Heart left ventricle (tissue), 16 donors: ENCODE measurements around the gene APC2. TPM values are rescaled to one million over a fixed set of nuclear protein-coding genes. Genes with fewer than 3 reads are reported as not detected.
A peak's percentile ranks its signal among the peaks of the same experiment; 100 is the strongest.

Source experiments
- ATAC-seq, 4 donors: fragments of 200-7000 bp; cut with Tn5 transposase; one replicate each; pipeline ENCODE4 v1.9.1; 2020 to 2022; ENCODE audit warnings: moderate library complexity in 4 of 4, mild to moderate bottlenecking in 3 of 4, moderate number of reproducible peaks in 1 of 4
- DNase-seq, 5 donors: peaks; one replicate each; pipeline ENCODE4 v3.0.0-alpha.2; 2020
- H3K27ac ChIP-seq, 12 donors: fragments of 200-600 bp; sonication (generic) in 4 of 12; one replicate each; pipeline versions ENCODE4 v1.5.0 to v1.8.0; 2016 to 2022; ENCODE audit warnings: mild to moderate bottlenecking in 2 of 12
- H3K27me3 ChIP-seq, 9 donors: fragments of 200-600 bp; sonication (generic) in 2 of 9; one replicate each; pipeline versions ENCODE4 v1.5.1 to v1.8.0; 2016 to 2022; ENCODE audit warnings: mild to moderate bottlenecking in 3 of 9
- H3K36me3 ChIP-seq, 9 donors: fragments of 200-600 bp; sonication (generic) in 2 of 9; one replicate each; pipeline versions ENCODE4 v1.5.0 to v1.8.0; 2018 to 2022; ENCODE audit warnings: mild to moderate bottlenecking in 2 of 9
- H3K4me1 ChIP-seq, 12 donors: fragments of 200-600 bp; sonication (generic) in 4 of 12; one replicate each; pipeline versions ENCODE4 v1.5.0 to v1.8.0; 2016 to 2022; ENCODE audit warnings: mild to moderate bottlenecking in 3 of 12
- H3K4me3 ChIP-seq, 12 donors: fragments of 200-600 bp; sonication (generic) in 4 of 12; one replicate each; pipeline versions ENCODE4 v1.5.0 to v1.8.0; 2017 to 2022; ENCODE audit warnings: mild to moderate bottlenecking in 9 of 12, moderate library complexity in 4 of 12
- H3K9me3 ChIP-seq, 12 donors: fragments of 200-600 bp; sonication (generic) in 4 of 12; one replicate each; pipeline versions ENCODE4 v1.5.0 to v1.8.0; 2016 to 2022; ENCODE audit warnings: mild to moderate bottlenecking in 1 of 12
- CTCF ChIP-seq, 12 donors: fragments of 200-600 bp; sonication (generic) in 4 of 12; IDR thresholded peaks; one replicate each; pipeline versions ENCODE4 v1.5.0 to v1.8.0; 2018 to 2022; ENCODE audit warnings: antibody characterized with exemption in 12 of 12, mild to moderate bottlenecking in 5 of 12
- POLR2A ChIP-seq, 2 donors: fragments of 450-650 bp; IDR thresholded peaks; one replicate each; pipeline ENCODE4 v1.6.1; 2017; ENCODE audit warnings: antibody characterized with exemption in 2 of 2, mild to moderate bottlenecking in 2 of 2, moderate library complexity in 2 of 2
- WGBS, 4 donors: extraction: QIAGEN DNeasy Blood & Tissue Kit in 2 of 4; methylation state at CpG; one replicate each; pipeline versions ENCODE4 v1.1.5 to v1.1.7; 2013 to 2018; 5-methylcytosine and 5-hydroxymethylcytosine counted together
- intact Hi-C, 10 donors: fragments of 100-400 bp; cut with DNase I; formaldehyde crosslinking; loops; one replicate each; pipeline versions ENCODE4 v1.11.1 to v1.14.2; 2022
- polyA plus RNA-seq, 2 donors: library from polyadenylated mRNA; stranded (reverse); fragments of 200-250 nt; gene quantifications; one replicate each; pipeline ENCODE4 v1.2.3, GENCODE V29; 2013
- total RNA-seq, 9 donors: library from RNA; depleted of rRNA in 2 of 9; stranded (reverse); fragments of >200 nt in 2 of 9; fragmentation: NEBNext Ultra II Directional in 3 of 9; extraction: Animal tissue kit (Norgen Biotek cat#: 25700) in 3 of 9; gene quantifications; one replicate each; pipeline versions ENCODE4 v1.1.0 to v1.2.4, GENCODE V29; 2016 to 2023
- donor health status: ischemic (EF 13 %, LVEDD 7.1; RV severe dilation, severe dysfunction).
- donor health status: healthy with polysubstance abuse.
- donor health status: DM: no; HTN: yes; CAD: no.
- donor health status: DM: no; HTN: no; CAD: no.
- donor health status: ischemic (EF 25% LVEDD 6.9; RV normal size, moderate dysfunction).
- donor health status: ischemic (EF 25% LVEDD 5.7; RV mildly dilated, moderate dysfunction).
- donor health status: healthy.
- donor health status: DM: yes; HTN: yes; CAD: no.
- donor health status: ischemic (EF 35%, LVEDD 5.7; RV mildly dilated, moderate dysfunction).
- donor health status: nonischemic (EF 11% LVEDD 7.7; RV severe dilation, severe dysfunction).
- donor health status: DM: yes; HTN: yes; CAD: no.
- donor health status: PGD.
- donor health status: ischemic (EF 29% LVEDD 5.4; RV normal size, mild dysfunction).
- donor health status: nonischemic (EF 23%, LVEDD 6.1; RV moderate dilation, normal function).

APC2 gene
- total and polyA plus RNA-seq, 11 donors: 0.04 to 0.72 (median 0.11) TPM; not detected in 1

GRCh38 chr19:1412323-1412923 lies 37.5 kb upstream of the APC2 start:
- 58 to 67% (median 64%) methylated on average over 12 to 21 of the region's 21 CpGs for WGBS, 4 donors
- intact Hi-C loops: no loop called here
- no peak for TF ChIP-seq CTCF (IDR thresholded peaks at IDR 0.05)
- no peak for TF ChIP-seq POLR2A (IDR thresholded peaks at IDR 0.05)
- H3K27me3 ChIP-seq: no peaks in the 10 kb centered on the region
- peaks cover 33 to 88% (median 78%) of the 10 kb centered on the region in 12 donors for H3K4me1 ChIP-seq
- H3K9me3 ChIP-seq: no peaks in the 10 kb centered on the region
- peak in 1 of 5 donors; percentile 34 for DNase-seq
- no peak overlapping the region for H3K4me3 ChIP-seq
- H3K36me3 ChIP-seq: peaks cover 0 to 30% (median 12%) of the 10 kb centered on the region in 9 donors
- peak overlapping the region in 8 of 12 donors; percentile 32 to 97 (median 93) for H3K27ac ChIP-seq
- ATAC-seq: no peak

GRCh38 chr19:1412995-1413800 lies 36.7 kb upstream of the APC2 start:
- intact Hi-C loops: no loop called here
- TF ChIP-seq POLR2A (IDR thresholded peaks at IDR 0.05) (no peak), CTCF (IDR thresholded peaks at IDR 0.05) (no peak)

GRCh38 chr19:1416014-1416841 lies 33.7 kb upstream of the APC2 start:
- ATAC-seq (no peak), DNase-seq (no peak)
- no peak for TF ChIP-seq POLR2A (IDR thresholded peaks at IDR 0.05)
- TF ChIP-seq CTCF (IDR thresholded peaks at IDR 0.05): no peak
- peak overlapping the region in 6 of 12 donors; percentile 0 to 35 (median 21) for H3K4me3 ChIP-seq
- intact Hi-C loops: no loop called here
- peaks cover 0 to 54% (median 31%) of the 10 kb centered on the region in 9 donors for H3K36me3 ChIP-seq
- H3K9me3 ChIP-seq: no peaks in the 10 kb centered on the region
- H3K27me3 ChIP-seq: no peaks in the 10 kb centered on the region
- peak overlapping the region; percentile 48 to 82 (median 64) for H3K27ac ChIP-seq
- 55 to 66% (median 59%) methylated on average over 14 to 28 of the region's 28 CpGs for WGBS, 4 donors
- peaks cover 13 to 82% (median 68%) of the 10 kb centered on the region in 12 donors for H3K4me1 ChIP-seq

More at GRCh38 chr19:1412995-1413800, 36.7 kb upstream of the APC2 start:
- Histone ChIP-seq H3K36me3 (peaks cover 0 to 38% (median 12%) of the 10 kb centered on the region in 9 donors), H3K4me1 (peaks cover 33 to 93% (median 84%) of the 10 kb centered on the region in 12 donors), H3K27me3 (no peaks in the 10 kb centered on the region), H3K9me3 (no peaks in the 10 kb centered on the region), H3K4me3 (no peak overlapping the region), H3K27ac (peak overlapping the region in 2 of 12 donors; percentile 37 to 42)
- WGBS, 4 donors: 74 to 80% (median 77%) methylated on average over 22 to 36 of the region's 36 CpGs
- ATAC-seq: no peak
- DNase-seq: peak in 1 of 5 donors; percentile 6
